ENCODE results near the gene AGAP1. TPM values are rescaled to one million over a fixed set of nuclear protein-coding genes. Genes with fewer than 3 reads are reported as not detected.

Gene AGAP1
- total and polyA plus RNA-seq, 2 donors (not counting 3 experiments of a cell fraction or from before 2014, with no cell fraction given) = 10.2 to 20.9 TPM

GRCh38 chr2:236127010-236127409 lies 633.2 kb downstream of the AGAP1 start:
- H3K36me3 ChIP-seq (ENCODE audit: control insufficient read depth in 2 of 2, extremely low read depth in 1 of 2, insufficient read depth in 2 of 2, low read length in 2 of 2) = no peaks in the 10 kb centered on the region
- ChIA-PET CTCF (interaction anchor here (1.2 kb wide), 1 partner anchor 348 kb away, joined by 4 read pairs; no protein-coding TSS in a partner anchor), POLR2A (no interaction called here)
- H2AFZ ChIP-seq (ENCODE audit: low read depth, low read length) = no peak overlapping the region
- no peaks in the 10 kb centered on the region for H3K79me2 ChIP-seq (ENCODE audit: control insufficient read depth, insufficient read depth, low read length)
- no peaks in the 10 kb centered on the region for H3K9me3 ChIP-seq (replicated peaks; ENCODE audit: control insufficient read depth, insufficient read depth, low read length)
- H3K4me3 ChIP-seq (replicated peaks in 1 of 3; ENCODE audit: insufficient read depth in 1 of 3, low read depth in 1 of 3, low read length in 3 of 3) = no peak overlapping the region
- no peak overlapping the region for H3K9ac ChIP-seq (replicated peaks; ENCODE audit: extremely low read depth, insufficient read depth, low read length)
- H3K9me1 ChIP-seq (replicated peaks; ENCODE audit: control insufficient read depth, extremely low read depth, insufficient read depth, low read length) = no peaks in the 10 kb centered on the region
- FAIRE-seq = no peak
- no peaks in the 10 kb centered on the region for H3K4me1 ChIP-seq (ENCODE audit: control insufficient read depth, extremely low read depth, insufficient read depth, low read length)
- dilution Hi-C loops (cut with MboI; ENCODE audit: extremely low pct_ligation_motif_present, low sequenced_read_pairs) (no loop called here), intact Hi-C loops (cut with micrococcal nuclease) (no loop called here)
- H3K27ac ChIP-seq (ENCODE audit: insufficient read depth, low read depth, low read length) = no peak overlapping the region
- H3K4me2 ChIP-seq (ENCODE audit: insufficient read depth, low read length) = no peak overlapping the region
- no peak for DNase-seq (ENCODE audit: low read depth, low spot score)
- BruUV-seq (replicated peaks) = no TSS peak
- H3K27me3 ChIP-seq (ENCODE audit: control insufficient read depth in 2 of 2, insufficient read depth in 2 of 2, low read length in 2 of 2) = no peaks in the 10 kb centered on the region
- no peaks in the 10 kb centered on the region for H4K20me1 ChIP-seq (replicated peaks; ENCODE audit: control insufficient read depth, extremely low read depth, insufficient read depth, low read length)
- no peak for TF ChIP-seq POLR2AphosphoS5 (IDR thresholded peaks at IDR 0.05; ENCODE audit: insufficient read depth, low read depth, low read length)
- TF ChIP-seq, protein P1, sequence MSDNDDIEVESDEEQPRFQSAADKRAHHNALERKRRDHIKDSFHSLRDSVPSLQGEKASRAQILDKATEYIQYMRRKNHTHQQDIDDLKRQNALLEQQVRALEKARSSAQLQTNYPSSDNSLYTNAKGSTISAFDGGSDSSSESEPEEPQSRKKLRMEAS (IDR thresholded peaks at IDR 0.05; ENCODE audit: insufficient read depth, insufficient read length) = no peak
- TF ChIP-seq POLR2A (IDR thresholded peaks at IDR 0.05; ENCODE audit: low read depth, low read length) = no peak
- TF ChIP-seq EZH2 (IDR thresholded peaks at IDR 0.05; ENCODE audit: borderline replicate concordance, low read depth, low read length, severe bottlenecking) = no peak
- TF ChIP-seq MYC (IDR thresholded peaks at IDR 0.05; ENCODE audit: low read depth, low read length) = no peak
- no peak for TF ChIP-seq GATA2 (IDR thresholded peaks at IDR 0.05; ENCODE audit: insufficient read depth, insufficient read length, low read depth, low read length)
- no peak for TF ChIP-seq JUN (IDR thresholded peaks at IDR 0.05; ENCODE audit: borderline replicate concordance, insufficient read depth, insufficient read length, low read depth)
- TF ChIP-seq FOS (IDR thresholded peaks at IDR 0.05; ENCODE audit: borderline replicate concordance, insufficient read depth, low read length) = no peak
- TF ChIP-seq CTCF (IDR thresholded peaks at IDR 0.05; ENCODE audit: extremely low read depth in 1 of 2, insufficient read depth in 1 of 2, low read depth in 1 of 2, low read length in 2 of 2) = no peak

Measured in endothelial cell of umbilical vein (primary cell).